OCI-LY1 (cell line): ENCODE results near the gene CACNA1D.

Source experiments
- H2AFZ ChIP-seq: fragments of 200-600 bp; sonication (generic), shearing (Covaris generic); 2 replicates; pipeline ENCODE4 v1.6.0; 2014; ENCODE audit warnings: antibody characterized with exemption, mild to moderate bottlenecking, low read length
- H3F3A ChIP-seq: fragments of 200-600 bp; sonication (generic), shearing (Covaris generic); 2 replicates; pipeline ENCODE4 v1.6.0; 2014; ENCODE audit warnings: mild to moderate bottlenecking, antibody characterized with exemption, low read length, moderate library complexity; ENCODE audit not compliant: insufficient read depth
- H3K27ac ChIP-seq: fragments of 200-600 bp; sonication (generic); 2 replicates; pipeline ENCODE4 v1.5.1; 2014; ENCODE audit warnings: low read length, mixed run types, mild to moderate bottlenecking, low read depth; ENCODE audit not compliant: poor library complexity, severe bottlenecking
- H3K27me3 ChIP-seq: fragments of 200-600 bp; sonication (generic); 2 replicates; pipeline ENCODE4 v1.6.0; 2014; ENCODE audit warnings: antibody characterized with exemption, mild to moderate bottlenecking, low read length, moderate library complexity; ENCODE audit not compliant: insufficient read depth
- H3K36me3 ChIP-seq: fragments of 200-600 bp; sonication (generic); 2 replicates; pipeline ENCODE4 v1.6.1; 2014; ENCODE audit warnings: mild to moderate bottlenecking, antibody characterized with exemption, low read length, moderate library complexity, mixed read lengths; ENCODE audit not compliant: insufficient read depth
- H3K4me1 ChIP-seq: fragments of 200-600 bp; sonication (generic); 2 replicates; pipeline ENCODE4 v1.5.1; 2014; ENCODE audit warnings: mild to moderate bottlenecking, low read length, moderate library complexity; ENCODE audit not compliant: insufficient read depth, severe bottlenecking
- H3K4me2 ChIP-seq: fragments of 200-600 bp; sonication (generic), shearing (Covaris generic); 2 replicates; pipeline ENCODE4 v1.6.1; 2014; ENCODE audit warnings: low read length
- H3K4me3 ChIP-seq: fragments of 200-600 bp; sonication (generic); 2 replicates; pipeline ENCODE4 v1.5.1; 2014; ENCODE audit warnings: low read length, low read depth, mild to moderate bottlenecking, mixed read lengths; ENCODE audit not compliant: poor library complexity, severe bottlenecking
- H3K79me2 ChIP-seq: fragments of 200-600 bp; shearing (Covaris generic); 2 replicates; pipeline ENCODE4 v1.6.1; 2016; ENCODE audit warnings: mixed run types, low read length, mixed read lengths; ENCODE audit not compliant: insufficient read depth
- H3K9ac ChIP-seq: fragments of 200-600 bp; sonication (generic), shearing (Covaris generic); 2 replicates; pipeline ENCODE4 v1.6.1; 2014; ENCODE audit warnings: mild to moderate bottlenecking, low read length, mixed read lengths
- H3K9me2 ChIP-seq: fragments of 200-600 bp; sonication (generic), shearing (Covaris generic); 2 replicates; pipeline ENCODE4 v1.6.1; 2014; ENCODE audit warnings: low read depth, mild to moderate bottlenecking, low read length, mixed read lengths
- H3K9me3 ChIP-seq: fragments of 200-600 bp; shearing (Covaris generic); 2 replicates; pipeline ENCODE4 v1.6.1; 2014; ENCODE audit warnings: low read length, mixed read lengths
- H4K20me1 ChIP-seq: fragments of 200-600 bp; sonication (generic), shearing (Covaris generic); 2 replicates; pipeline ENCODE4 v1.6.0; 2016; ENCODE audit warnings: mild to moderate bottlenecking, low read length; ENCODE audit not compliant: insufficient read depth
- CTCF ChIP-seq: fragments of 200-600 bp; sonication (generic), shearing (Covaris generic); IDR thresholded peaks from 2 replicates; pipeline ENCODE4 v1.5.1; 2017; ENCODE audit warnings: mild to moderate bottlenecking, antibody characterized with exemption, low read length, moderate library complexity, mixed read lengths
- EZH2 ChIP-seq: fragments of 200-600 bp; sonication (generic), shearing (Covaris generic); IDR thresholded peaks from 2 replicates; pipeline ENCODE4 v1.8.0; 2017; ENCODE audit warnings: borderline replicate concordance, mixed run types, mild to moderate bottlenecking, antibody characterized with exemption, low read length, moderate library complexity, mixed read lengths

Gene CACNA1D

GRCh38 chr3:53643757-53644156, 149.3 kb downstream of the CACNA1D start:
- no peaks in the 10 kb centered on the region for H3F3A ChIP-seq
- no peak overlapping the region for H3K4me3 ChIP-seq
- H3K27ac ChIP-seq: no peak overlapping the region
- no peaks in the 10 kb centered on the region for H3K79me2 ChIP-seq
- H3K9ac ChIP-seq: no peak overlapping the region
- TF ChIP-seq CTCF (no peak), EZH2 (no peak)
- H3K4me2 ChIP-seq: no peak overlapping the region
- H3K36me3 ChIP-seq: no peaks in the 10 kb centered on the region
- H3K27me3 ChIP-seq: 0 out of 2 replicates have a peak, but pooled peaks cover 8% of the 10 kb centered on the region
- no peaks in the 10 kb centered on the region for H3K4me1 ChIP-seq
- H3K9me3 ChIP-seq: no peaks in the 10 kb centered on the region
- no peaks in the 10 kb centered on the region for H4K20me1 ChIP-seq
- no peak overlapping the region for H2AFZ ChIP-seq
- H3K9me2 ChIP-seq: no peaks in the 10 kb centered on the region

- Histone ChIP-seq H3K4me2 (no peak overlapping the region), H3K36me3 (no peaks in the 10 kb centered on the region), H3K4me1 (no peaks in the 10 kb centered on the region), H3K4me3 (no peak overlapping the region), H3K9me2 (no peaks in the 10 kb centered on the region), H3K27ac (no peak overlapping the region), H2AFZ (no peak overlapping the region), H3K9ac (no peak overlapping the region), H4K20me1 (no peaks in the 10 kb centered on the region), H3K9me3 (no peaks in the 10 kb centered on the region), H3K79me2 (no peaks in the 10 kb centered on the region), H3F3A (no peaks in the 10 kb centered on the region), H3K27me3 (0 out of 2 replicates have a peak, but pooled peaks cover 8% of the 10 kb centered on the region)
- TF ChIP-seq EZH2 (no peak), CTCF (no peak)
Observed at GRCh38 chr3:53645754-53646153, 151.3 kb downstream of the CACNA1D start.

GRCh38 chr3:53646723-53647122, 152.3 kb downstream of the CACNA1D start:
- Histone ChIP-seq H3K4me3 (no peak overlapping the region), H3K4me1 (no peaks in the 10 kb centered on the region), H3K9me3 (no peaks in the 10 kb centered on the region), H3F3A (no peaks in the 10 kb centered on the region), H3K36me3 (no peaks in the 10 kb centered on the region), H3K4me2 (no peak overlapping the region), H4K20me1 (no peaks in the 10 kb centered on the region), H3K27me3 (0 out of 2 replicates have a peak, but pooled peaks cover 3% of the 10 kb centered on the region), H3K79me2 (no peaks in the 10 kb centered on the region), H3K27ac (no peak overlapping the region), H3K9me2 (no peaks in the 10 kb centered on the region), H3K9ac (no peak overlapping the region), H2AFZ (no peak overlapping the region)
- no peak for TF ChIP-seq CTCF
- TF ChIP-seq EZH2: no peak
